Ascending aorta (tissue), 2 donors: ENCODE results near the gene LAPTM5. TPM values are rescaled to one million over a fixed set of nuclear protein-coding genes. Genes with fewer than 3 reads are reported as not detected.

Experiments
- DNase-seq, 2 donors: peaks; one replicate each; pipeline ENCODE4 v3.0.0-alpha.2; 2019; ENCODE audit warnings: low spot score in 2 of 2
- H3K27ac ChIP-seq, 2 donors: fragments of 200-600 bp; sonication (generic); one replicate each; pipeline ENCODE4 v1.5.1; 2016 to 2017; ENCODE audit warnings: mild to moderate bottlenecking in 1 of 2
- H3K27me3 ChIP-seq: fragments of 200-600 bp; sonication (generic); one replicate; pipeline ENCODE4 v1.5.1; 2017
- H3K36me3 ChIP-seq, 2 donors: fragments of 200-600 bp; sonication (generic); one replicate each; pipeline ENCODE4 v1.5.1; 2016
- H3K4me1 ChIP-seq, 2 donors: fragments of 200-600 bp; sonication (generic); one replicate each; pipeline ENCODE4 v1.5.1; 2016 to 2017; ENCODE audit warnings: mild to moderate bottlenecking in 1 of 2
- H3K4me3 ChIP-seq, 2 donors: fragments of 200-600 bp; sonication (generic); one replicate each; pipeline ENCODE4 v1.5.1; 2016 to 2017; ENCODE audit warnings: mild to moderate bottlenecking in 1 of 2
- H3K9me3 ChIP-seq, 2 donors: fragments of 200-600 bp; sonication (generic); one replicate each; pipeline ENCODE4 v1.5.1; 2016
- intact Hi-C: fragments of 100-400 bp; cut with DNase I; formaldehyde crosslinking; loops from one replicate; pipeline ENCODE4 v1.15.1; 2023
- total RNA-seq: library from RNA; depleted of rRNA; stranded (reverse); fragments of >200 nt; gene quantifications from one replicate; pipeline ENCODE4 v1.1.0, GENCODE V29; 2016
- TF ChIP-seq, protein P1 (sequence below), 3 experiments: fragments of 200-600 bp in 2 of 3; fragments of 450-650 bp in 1 of 3; sonication (generic) in 2 of 3; IDR thresholded peaks; one replicate each; pipeline ENCODE4 v1.5.1; 2016 to 2019; ENCODE audit warnings: antibody characterized with exemption in 3 of 3, mild to moderate bottlenecking in 1 of 3, moderate library complexity in 1 of 3

Gene LAPTM5
- total RNA-seq, 1 donor from 2014 or later = 56.1 TPM

DNA sequence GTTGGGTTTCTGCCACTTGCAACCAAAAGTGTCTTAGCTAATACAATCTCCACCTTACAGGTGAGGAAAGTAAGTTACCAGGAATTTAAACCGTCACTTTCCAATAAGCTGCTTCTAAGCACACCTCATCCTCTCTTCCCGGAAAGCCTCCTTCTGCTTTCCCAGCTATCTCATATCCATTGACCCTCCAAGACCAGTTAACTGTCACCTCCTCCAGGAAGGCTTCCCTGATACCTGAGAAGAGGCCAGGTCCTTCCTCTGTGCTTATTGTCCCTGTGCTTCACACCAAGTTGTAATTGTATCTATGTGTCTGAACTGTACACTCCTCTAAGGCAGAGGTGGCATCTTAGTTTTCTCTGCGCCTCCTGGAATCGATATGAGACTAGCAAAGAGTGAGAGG lies 23.0 kb downstream of the LAPTM5 start:
- H3K36me3 ChIP-seq = peaks cover 0 to 10% of the 10 kb centered on the region in 2 donors
- no peak overlapping the region for H3K4me3 ChIP-seq
- H3K4me1 ChIP-seq = no peaks in the 10 kb centered on the region
- intact Hi-C loops = no loop called here
- DNase-seq = no peak
- no peak overlapping the region for H3K27ac ChIP-seq
- H3K9me3 ChIP-seq = no peaks in the 10 kb centered on the region
- no peaks in the 10 kb centered on the region for H3K27me3 ChIP-seq
- TF ChIP-seq, protein P1, sequence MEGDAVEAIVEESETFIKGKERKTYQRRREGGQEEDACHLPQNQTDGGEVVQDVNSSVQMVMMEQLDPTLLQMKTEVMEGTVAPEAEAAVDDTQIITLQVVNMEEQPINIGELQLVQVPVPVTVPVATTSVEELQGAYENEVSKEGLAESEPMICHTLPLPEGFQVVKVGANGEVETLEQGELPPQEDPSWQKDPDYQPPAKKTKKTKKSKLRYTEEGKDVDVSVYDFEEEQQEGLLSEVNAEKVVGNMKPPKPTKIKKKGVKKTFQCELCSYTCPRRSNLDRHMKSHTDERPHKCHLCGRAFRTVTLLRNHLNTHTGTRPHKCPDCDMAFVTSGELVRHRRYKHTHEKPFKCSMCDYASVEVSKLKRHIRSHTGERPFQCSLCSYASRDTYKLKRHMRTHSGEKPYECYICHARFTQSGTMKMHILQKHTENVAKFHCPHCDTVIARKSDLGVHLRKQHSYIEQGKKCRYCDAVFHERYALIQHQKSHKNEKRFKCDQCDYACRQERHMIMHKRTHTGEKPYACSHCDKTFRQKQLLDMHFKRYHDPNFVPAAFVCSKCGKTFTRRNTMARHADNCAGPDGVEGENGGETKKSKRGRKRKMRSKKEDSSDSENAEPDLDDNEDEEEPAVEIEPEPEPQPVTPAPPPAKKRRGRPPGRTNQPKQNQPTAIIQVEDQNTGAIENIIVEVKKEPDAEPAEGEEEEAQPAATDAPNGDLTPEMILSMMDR (IDR thresholded peaks at IDR 0.05) = no peak

DNA sequence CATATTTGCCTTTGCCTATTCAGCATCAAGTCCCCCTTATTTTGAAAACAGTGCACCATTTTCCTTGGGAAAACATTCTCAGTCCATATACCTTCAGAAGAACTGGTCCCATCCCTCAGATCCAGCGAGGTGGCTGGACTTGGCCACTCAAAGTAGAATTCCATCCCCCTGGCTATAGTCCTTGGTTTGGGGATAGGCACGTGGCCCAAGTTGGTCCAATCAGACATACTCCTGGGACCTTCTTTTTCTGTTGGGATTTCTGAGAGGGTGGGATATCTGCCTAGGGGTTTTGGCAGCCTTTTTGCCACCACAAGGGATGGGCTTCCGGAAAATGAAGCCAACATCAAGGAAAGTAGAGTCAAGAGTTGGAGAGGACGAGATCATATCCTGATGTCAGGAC lies 23.5 kb downstream of the LAPTM5 start:
- Histone ChIP-seq H3K27me3 (no peaks in the 10 kb centered on the region), H3K4me3 (no peak overlapping the region), H3K4me1 (no peaks in the 10 kb centered on the region), H3K36me3 (peaks cover 0 to 10% of the 10 kb centered on the region in 2 donors), H3K9me3 (no peaks in the 10 kb centered on the region), H3K27ac (no peak overlapping the region)
- intact Hi-C loops = no loop called here
- TF ChIP-seq, protein P1 (IDR thresholded peaks at IDR 0.05) = no peak
- no peak for DNase-seq

DNA sequence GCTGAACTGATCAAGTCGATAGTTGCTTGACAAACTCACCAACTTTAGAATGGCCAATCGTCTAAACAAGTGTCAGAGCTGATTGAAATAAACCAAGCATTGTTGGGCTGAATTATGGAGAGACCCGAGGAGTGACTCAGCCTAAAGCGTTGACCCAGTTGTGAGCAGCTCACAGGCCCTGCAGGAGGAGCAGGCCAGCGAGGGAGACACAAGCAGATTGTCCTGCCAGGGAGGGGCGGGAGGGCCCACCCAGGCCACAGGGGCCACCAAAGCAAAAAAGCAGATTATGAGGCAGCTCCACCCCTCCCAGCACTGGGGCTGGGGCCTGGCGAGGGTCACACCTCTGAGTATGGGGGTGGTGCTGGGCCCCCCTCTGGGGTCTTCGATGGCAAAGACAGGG lies 24.1 kb downstream of the LAPTM5 start:
- Histone ChIP-seq H3K4me1 (no peaks in the 10 kb centered on the region), H3K27me3 (no peaks in the 10 kb centered on the region), H3K27ac (no peak overlapping the region), H3K9me3 (no peaks in the 10 kb centered on the region), H3K4me3 (no peak overlapping the region), H3K36me3 (peaks cover 0 to 6% of the 10 kb centered on the region in 2 donors)
- TF ChIP-seq, protein P1 (IDR thresholded peaks at IDR 0.05) = no peak
- no peak for DNase-seq
- intact Hi-C loops = no loop called here

DNA sequence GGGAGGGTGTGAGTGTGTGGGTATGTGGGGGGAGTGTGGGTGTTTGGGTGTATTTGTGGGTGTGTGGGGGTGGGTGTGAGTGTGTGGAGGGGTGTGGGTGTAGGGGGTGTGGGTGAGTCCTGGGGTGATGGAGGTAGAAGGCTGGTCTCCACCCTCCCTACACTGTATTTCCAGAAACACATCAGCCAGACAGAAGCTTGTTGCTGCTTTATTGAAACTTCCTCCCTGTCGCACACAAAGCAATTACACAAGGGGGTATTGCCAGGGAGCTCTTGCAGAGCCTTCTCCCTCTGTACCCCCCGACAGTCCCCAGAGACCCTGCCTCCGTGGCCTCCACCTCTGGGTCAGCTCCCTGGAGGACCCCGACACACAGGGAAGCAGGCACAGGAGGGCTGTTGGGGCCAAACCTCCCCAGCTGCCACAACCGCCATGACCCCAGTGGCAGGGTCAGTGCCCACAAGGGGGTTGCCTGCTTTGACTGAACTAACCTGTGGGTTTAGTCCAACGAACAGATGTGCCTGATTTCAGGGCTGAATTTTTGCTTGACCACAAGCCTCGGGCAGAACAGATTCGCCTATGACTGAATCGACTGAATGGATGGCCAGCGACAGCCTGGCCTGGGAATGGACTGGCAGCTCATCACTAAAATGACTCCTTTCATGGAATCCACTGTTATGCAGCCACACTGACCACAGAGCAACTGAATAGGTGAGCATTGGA lies 25.1 kb downstream of the LAPTM5 start:
- no peaks in the 10 kb centered on the region for H3K36me3 ChIP-seq
- TF ChIP-seq, protein P1 (IDR thresholded peaks at IDR 0.05) = no peak
- no peak overlapping the region for H3K4me3 ChIP-seq
- no peaks in the 10 kb centered on the region for H3K27me3 ChIP-seq
- intact Hi-C loops = no loop called here
- no peak for DNase-seq
- H3K27ac ChIP-seq = no peak overlapping the region
- H3K4me1 ChIP-seq = no peaks in the 10 kb centered on the region
- H3K9me3 ChIP-seq = no peaks in the 10 kb centered on the region

DNA sequence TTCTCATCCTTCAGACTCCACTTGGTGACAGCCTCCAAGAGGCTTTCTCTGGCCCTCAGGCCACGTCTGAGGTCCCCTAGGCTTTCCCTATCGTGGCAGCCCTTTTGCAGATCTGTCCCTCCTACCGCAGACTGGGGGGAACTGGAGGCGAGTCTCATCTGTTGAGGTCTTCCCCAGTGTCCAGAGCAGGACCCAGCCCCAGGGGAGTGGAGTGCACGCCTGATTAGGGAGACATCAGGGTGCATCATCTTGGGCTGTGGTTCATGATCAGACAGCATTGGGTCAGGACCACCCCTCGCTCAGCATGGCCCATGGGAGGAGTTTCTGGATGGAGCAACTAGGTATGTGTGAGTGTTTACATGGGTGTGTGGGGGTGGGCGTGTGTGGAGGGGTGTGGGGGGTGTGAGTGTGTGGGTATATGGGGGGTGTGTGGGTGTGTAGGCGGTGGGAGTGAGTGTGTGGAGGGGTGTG lies 25.7 kb downstream of the LAPTM5 start:
- intact Hi-C loops = no loop called here
- Histone ChIP-seq H3K4me3 (no peak overlapping the region), H3K27ac (no peak overlapping the region), H3K36me3 (no peaks in the 10 kb centered on the region), H3K4me1 (no peaks in the 10 kb centered on the region), H3K9me3 (no peaks in the 10 kb centered on the region), H3K27me3 (no peaks in the 10 kb centered on the region)
- no peak for DNase-seq
- TF ChIP-seq, protein P1 (IDR thresholded peaks at IDR 0.05) = no peak
